ENCODE results near the gene CABS1.

CABS1 gene

GRCh38 chr4:70371987-70372386 is 37.2 kb downstream of the CABS1 start:
- H3K4me3 ChIP-seq (ENCODE audit: low read depth, low read length) = no peak overlapping the region
- TF ChIP-seq CTCF (IDR thresholded peaks at IDR 0.05; ENCODE audit: low read depth, low read length) = no peak

GRCh38 chr4:70372760-70373159 is 38.0 kb downstream of the CABS1 start:
- no peak overlapping the region for H3K4me3 ChIP-seq (ENCODE audit: low read depth, low read length)
- no peak for TF ChIP-seq CTCF (IDR thresholded peaks at IDR 0.05; ENCODE audit: low read depth, low read length)

- TF ChIP-seq CTCF (IDR thresholded peaks at IDR 0.05; ENCODE audit: low read depth, low read length) = no peak
- no peak overlapping the region for H3K4me3 ChIP-seq (ENCODE audit: low read depth, low read length)
Measured at GRCh38 chr4:70380578-70380977, 45.8 kb downstream of the CABS1 start.

GRCh38 chr4:70382691-70383181 is 48.0 kb downstream of the CABS1 start, which contains the start of gene SMR3B:
Gene SMR3B, plus strand, starts transcription at chr4:70383131. Its CDS starts 1,380 bp downstream, at chr4:70384511.
- H3K4me3 ChIP-seq (ENCODE audit: low read depth, low read length) = no peak within 1 kb of the TSS
- TF ChIP-seq CTCF (IDR thresholded peaks at IDR 0.05; ENCODE audit: low read depth, low read length) = no peak
